ENCODE results near the gene HOXA13.

The HOXA13 gene

DNA sequence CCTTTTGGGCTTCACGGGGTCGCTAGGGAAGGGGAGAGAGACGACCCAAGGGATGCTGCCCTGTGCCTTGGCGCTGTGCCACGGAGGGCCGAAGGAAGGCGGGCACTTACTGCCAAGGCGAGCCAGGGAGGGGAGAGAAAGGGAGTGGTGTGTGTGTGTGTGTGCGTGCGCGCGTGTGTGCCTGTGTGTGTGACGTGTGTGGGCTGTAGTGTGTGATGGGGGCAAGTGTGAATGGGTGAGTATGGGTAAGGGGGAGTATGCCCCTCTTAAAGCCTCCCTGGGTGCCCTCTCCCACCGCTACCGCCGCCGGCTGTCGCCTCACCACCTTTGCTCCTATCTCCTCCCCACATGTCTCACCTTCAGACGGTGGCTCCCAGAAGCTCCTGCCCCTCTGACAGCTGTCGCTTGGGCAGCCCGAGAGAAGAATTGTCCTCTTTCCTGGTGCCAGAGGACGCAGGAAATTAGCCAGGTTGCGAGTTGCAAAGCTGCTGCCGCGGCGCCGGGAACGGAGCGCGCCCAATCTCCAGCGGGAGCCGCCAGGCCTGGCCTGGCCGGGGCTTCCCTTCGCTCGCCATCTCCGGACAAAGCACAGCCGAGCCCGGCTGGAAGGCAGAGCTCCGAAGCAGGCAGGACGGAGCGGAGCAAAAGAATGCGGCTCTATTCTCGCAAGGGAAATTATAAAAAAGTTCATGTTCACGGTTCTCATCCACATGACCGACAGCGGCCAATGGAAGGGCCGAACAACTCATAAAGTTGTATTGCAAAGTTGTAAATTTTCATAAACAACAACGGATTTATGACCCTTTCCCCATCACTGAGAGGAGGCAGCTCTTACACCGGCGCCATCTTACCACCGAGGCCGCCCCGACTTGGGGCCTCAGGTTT lies 47.7 kb downstream of the HOXA13 start, which contains the start of gene HOXA3:
Gene HOXA3, minus strand, starts transcription at position 653 of the 885 bp plus-strand sequence. CDS start 41,943 bp downstream, outside the sequence.
- TF ChIP-seq, protein P1, sequence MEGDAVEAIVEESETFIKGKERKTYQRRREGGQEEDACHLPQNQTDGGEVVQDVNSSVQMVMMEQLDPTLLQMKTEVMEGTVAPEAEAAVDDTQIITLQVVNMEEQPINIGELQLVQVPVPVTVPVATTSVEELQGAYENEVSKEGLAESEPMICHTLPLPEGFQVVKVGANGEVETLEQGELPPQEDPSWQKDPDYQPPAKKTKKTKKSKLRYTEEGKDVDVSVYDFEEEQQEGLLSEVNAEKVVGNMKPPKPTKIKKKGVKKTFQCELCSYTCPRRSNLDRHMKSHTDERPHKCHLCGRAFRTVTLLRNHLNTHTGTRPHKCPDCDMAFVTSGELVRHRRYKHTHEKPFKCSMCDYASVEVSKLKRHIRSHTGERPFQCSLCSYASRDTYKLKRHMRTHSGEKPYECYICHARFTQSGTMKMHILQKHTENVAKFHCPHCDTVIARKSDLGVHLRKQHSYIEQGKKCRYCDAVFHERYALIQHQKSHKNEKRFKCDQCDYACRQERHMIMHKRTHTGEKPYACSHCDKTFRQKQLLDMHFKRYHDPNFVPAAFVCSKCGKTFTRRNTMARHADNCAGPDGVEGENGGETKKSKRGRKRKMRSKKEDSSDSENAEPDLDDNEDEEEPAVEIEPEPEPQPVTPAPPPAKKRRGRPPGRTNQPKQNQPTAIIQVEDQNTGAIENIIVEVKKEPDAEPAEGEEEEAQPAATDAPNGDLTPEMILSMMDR (conservative IDR thresholded peaks at IDR 0.05; ENCODE audit: low read depth), result no peak
- peak within 1 kb of the TSS; percentile 92 for H3K27ac ChIP-seq
- ChIA-PET POLR2A (ENCODE audit: low non-redundant PET) (no interaction called here), CTCF (interaction anchor here (0.6 to 3.4 kb wide), 4 partner anchors 9 to 801 kb away, joined by 3 to 45 read pairs (median 5); no protein-coding TSS in a partner anchor)
- DNase-seq (ENCODE audit: low spot score), result no peak

DNA sequence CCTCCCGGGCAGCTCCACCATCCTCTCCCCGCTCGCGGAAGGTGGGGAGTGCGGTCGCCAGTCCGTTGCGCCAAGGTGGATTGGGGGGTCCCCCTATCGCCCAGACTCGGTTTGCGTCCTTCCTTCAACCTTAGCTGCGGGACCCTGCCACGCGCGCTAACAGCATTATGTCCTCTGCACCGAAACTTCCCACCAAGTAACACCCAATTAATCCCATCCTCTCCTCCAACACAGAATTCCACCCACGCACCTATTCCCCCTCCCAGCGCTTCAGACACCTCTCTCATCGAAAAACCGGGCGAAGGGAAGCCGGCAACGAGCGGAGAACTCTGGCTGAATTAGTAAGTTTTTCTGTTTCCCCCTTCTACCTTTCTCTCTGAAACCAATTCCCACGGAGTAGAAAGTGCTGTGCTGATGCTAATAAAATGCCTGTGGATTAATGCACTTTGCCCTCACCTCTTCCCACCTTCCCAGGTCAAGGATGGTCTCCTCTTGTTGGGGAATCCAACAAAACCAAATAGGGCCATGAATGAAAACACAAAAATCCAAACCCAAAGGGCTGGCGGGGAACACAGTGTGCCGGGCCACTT lies 48.5 kb downstream of the HOXA13 start:
- H3K27ac ChIP-seq, result peak overlapping the region; percentile 92
- TF ChIP-seq, protein P1 (conservative IDR thresholded peaks at IDR 0.05; ENCODE audit: low read depth), result no peak
- POLR2A ChIA-PET (ENCODE audit: low non-redundant PET), result no interaction called here
- DNase-seq (ENCODE audit: low spot score), result no peak
- CTCF ChIA-PET, result interaction anchor here (0.5 to 3.4 kb wide), 9 partner anchors 8 to 1118 kb away, joined by 3 to 45 read pairs (median 4); partner anchors contain the start of gene HOXA10

GRCh38 chr7:27150568-27151340 lies 49.1 kb downstream of the HOXA13 start:
- H3K27ac ChIP-seq, result peak overlapping the region; percentile 92
- DNase-seq (ENCODE audit: low spot score), result peak; percentile 83

DNA sequence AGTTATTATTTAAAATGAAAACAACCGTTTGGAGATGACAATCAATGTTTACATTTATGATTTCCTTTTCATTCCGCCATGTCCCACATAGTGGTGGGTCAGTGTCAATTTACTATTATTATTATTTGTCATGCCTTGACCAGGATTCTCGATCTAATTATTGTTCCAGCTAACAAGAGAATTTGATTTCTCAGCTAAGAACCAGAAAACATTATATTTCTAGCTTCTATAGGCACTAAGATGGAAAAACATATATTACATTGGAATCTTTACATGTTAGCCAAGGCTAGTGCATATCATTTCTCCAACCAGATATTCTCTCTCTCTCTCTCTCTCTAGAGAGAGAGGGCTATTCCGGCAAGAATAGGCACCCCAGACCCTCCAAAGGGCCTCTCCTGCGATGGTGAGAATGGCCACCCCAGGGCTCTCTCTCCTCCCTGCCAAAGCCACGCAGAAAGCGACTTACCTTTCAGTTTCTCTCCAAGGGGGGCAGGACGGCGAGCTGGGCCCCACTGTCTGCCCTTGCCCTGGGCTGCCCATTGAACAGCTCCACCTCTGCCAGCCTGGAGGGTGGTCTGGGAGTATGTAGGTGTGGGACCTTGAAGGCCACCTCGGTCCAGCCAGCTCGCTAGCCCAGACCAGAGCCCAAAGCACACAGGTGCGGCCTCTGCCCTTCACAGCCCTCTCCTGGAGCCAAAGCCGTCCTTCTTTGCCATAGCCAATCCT lies 49.9 kb downstream of the HOXA13 start:
- DNase-seq (ENCODE audit: low spot score), result no peak
- POLR2A ChIA-PET (ENCODE audit: low non-redundant PET), result interaction anchor here (0.6 kb wide), 3 partner anchors 480 to 1270 kb away, joined by 3 to 4 read pairs (median 4); no protein-coding TSS in a partner anchor
- CTCF ChIA-PET, result interaction anchor here (0.6 to 3.4 kb wide), 13 partner anchors 8 to 781 kb away, joined by 3 to 45 read pairs (median 4); partner anchors contain the start of genes HOXA10 and SKAP2
- TF ChIP-seq, protein P1 (conservative IDR thresholded peaks at IDR 0.05; ENCODE audit: low read depth), result no peak
- H3K27ac ChIP-seq, result peak overlapping the region; percentile 92

More at GRCh38 chr7:27150568-27151340, 49.1 kb downstream of the HOXA13 start:
- POLR2A ChIA-PET (ENCODE audit: low non-redundant PET), result interaction anchor here (0.6 kb wide), 1 partner anchor 1271 kb away, joined by 3 read pairs; no protein-coding TSS in a partner anchor
- TF ChIP-seq, protein P1 (conservative IDR thresholded peaks at IDR 0.05; ENCODE audit: low read depth), result peak; percentile 99
- CTCF ChIA-PET, result interaction anchor here (0.5 to 3.4 kb wide), 16 partner anchors 8 to 1117 kb away, joined by 3 to 45 read pairs (median 3); partner anchors contain the start of genes HOXA10 and SKAP2

DNA sequence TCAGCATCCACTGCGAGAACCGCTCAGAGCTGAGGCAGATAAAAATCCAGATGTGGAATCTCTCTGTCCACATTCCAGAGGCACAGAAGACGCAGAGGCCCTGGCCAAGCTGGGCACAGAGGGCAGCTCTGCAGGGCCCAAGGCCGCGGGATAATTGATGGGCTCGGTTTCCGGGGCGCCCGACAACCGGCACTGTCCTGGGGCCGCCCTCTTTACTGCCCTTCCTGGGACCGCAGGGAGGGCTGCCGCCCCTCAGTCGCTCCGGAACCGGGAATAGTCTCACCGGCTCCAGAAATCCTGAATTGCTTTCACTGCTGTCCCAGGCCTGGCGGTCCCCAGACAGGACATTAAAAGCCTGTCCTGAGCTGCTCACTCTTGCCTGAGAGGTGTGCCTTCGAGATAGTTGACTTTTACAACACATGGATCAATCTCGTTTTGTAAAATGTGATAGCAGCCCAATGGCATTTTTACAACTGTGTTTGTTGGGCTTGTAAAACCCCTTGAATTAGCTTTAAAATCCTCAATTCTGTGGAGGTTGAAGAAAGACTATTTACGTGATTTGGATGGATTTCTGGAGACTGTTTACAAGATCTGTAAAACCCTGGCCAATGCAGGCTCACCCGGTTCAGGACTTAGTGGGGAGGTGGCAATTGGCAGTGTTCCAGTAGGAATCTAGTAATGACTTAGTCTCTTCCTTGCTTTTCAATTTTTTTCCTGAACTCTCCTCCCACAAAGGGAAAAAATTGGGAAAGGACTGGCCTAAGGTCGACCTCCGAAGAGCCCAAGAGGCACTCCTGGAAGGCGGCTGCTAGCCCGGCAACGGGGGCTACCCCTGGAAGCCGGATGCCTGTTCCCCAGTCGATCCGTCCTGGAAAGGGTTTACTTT lies 50.9 kb downstream of the HOXA13 start:
- TF ChIP-seq, protein P1 (conservative IDR thresholded peaks at IDR 0.05; ENCODE audit: low read depth), result no peak
- DNase-seq (ENCODE audit: low spot score), result no peak
- ChIA-PET POLR2A (ENCODE audit: low non-redundant PET) (interaction anchor here (0.6 to 0.8 kb wide), 3 partner anchors 13 to 1091 kb away, joined by 4 read pairs; no protein-coding TSS in a partner anchor), CTCF (interaction anchor here (0.8 to 3.4 kb wide), 5 partner anchors 12 to 23 kb away, joined by 3 to 45 read pairs (median 4); partner anchors contain the start of gene HOXA9)
- H3K27ac ChIP-seq, result peak overlapping the region; percentile 84
